Loucy (cell line): ENCODE measurements around the gene OR4D9.
A peak's percentile ranks its signal among the peaks of the same experiment; 100 is the strongest.

ENCODE experiments used
- H2AFZ ChIP-seq: fragments of 200-600 bp; sonication (generic); 2 replicates; pipeline ENCODE4 v1.6.0; 2016; ENCODE audit warnings: antibody characterized with exemption, mild to moderate bottlenecking, low read length, moderate library complexity
- H3F3A ChIP-seq: fragments of 200-600 bp; 2 replicates; pipeline ENCODE4 v1.6.0; 2016; ENCODE audit warnings: antibody characterized with exemption, low read depth, mild to moderate bottlenecking
- H3K27me3 ChIP-seq: fragments of 200-600 bp; sonication (generic); 2 replicates; pipeline ENCODE4 v1.6.1; 2014; ENCODE audit warnings: low read length, mild to moderate bottlenecking; ENCODE audit not compliant: insufficient read depth, poor library complexity, severe bottlenecking
- H3K36me3 ChIP-seq: fragments of 200-600 bp; sonication (generic); 2 replicates; pipeline ENCODE4 v1.6.1; 2016; ENCODE audit warnings: low read length; ENCODE audit not compliant: insufficient read depth
- H3K4me1 ChIP-seq: fragments of 200-600 bp; sonication (generic); 2 replicates; pipeline ENCODE4 v1.5.1; 2014; ENCODE audit warnings: low read length, mild to moderate bottlenecking; ENCODE audit not compliant: insufficient read depth, poor library complexity, severe bottlenecking
- H3K4me2 ChIP-seq: fragments of 200-600 bp; sonication (generic); 2 replicates; pipeline ENCODE4 v1.6.0; 2014; ENCODE audit warnings: antibody characterized with exemption, low read length, low read depth, mild to moderate bottlenecking; ENCODE audit not compliant: poor library complexity, severe bottlenecking
- H3K4me3 ChIP-seq: fragments of 200-600 bp; sonication (generic); 2 replicates; pipeline ENCODE4 v1.5.1; 2014; ENCODE audit warnings: low read length, mild to moderate bottlenecking, mixed read lengths; ENCODE audit not compliant: poor library complexity, severe bottlenecking
- H3K79me2 ChIP-seq: fragments of 200-600 bp; sonication (generic); 2 replicates; pipeline ENCODE4 v1.6.1; 2014; ENCODE audit warnings: low read length; ENCODE audit not compliant: insufficient read depth
- H3K9ac ChIP-seq: fragments of 200-600 bp; sonication (generic); 2 replicates; pipeline ENCODE4 v1.6.0; 2014; ENCODE audit warnings: mild to moderate bottlenecking, low read depth, low read length, moderate library complexity; ENCODE audit not compliant: poor library complexity, severe bottlenecking
- H3K9me2 ChIP-seq: fragments of 200-600 bp; sonication (generic); replicated peaks from 2 replicates; pipeline ENCODE4 v1.6.1; 2016; ENCODE audit warnings: low read depth, low read length, mixed read lengths
- H3K9me3 ChIP-seq: fragments of 200-600 bp; sonication (generic); 2 replicates; pipeline ENCODE4 v1.6.1; 2014; ENCODE audit warnings: mild to moderate bottlenecking, antibody characterized with exemption, low read length, low read depth; ENCODE audit not compliant: insufficient read depth
- H4K20me1 ChIP-seq: fragments of 200-600 bp; sonication (generic); 2 replicates; pipeline ENCODE4 v1.6.0; 2014; ENCODE audit warnings: antibody characterized with exemption, low read length, mild to moderate bottlenecking; ENCODE audit not compliant: insufficient read depth, poor library complexity, severe bottlenecking
- EZH2phosphoT487 ChIP-seq: fragments of 200-600 bp; IDR thresholded peaks from 2 replicates; pipeline ENCODE4 v1.6.1; 2018; ENCODE audit warnings: antibody characterized with exemption, mild to moderate bottlenecking, moderate library complexity, borderline replicate concordance
- TF ChIP-seq, protein P1 (sequence below): fragments of 200-600 bp; sonication (generic); conservative IDR thresholded peaks from 2 replicates; pipeline ENCODE4 v1.5.1; 2014; ENCODE audit warnings: mild to moderate bottlenecking, antibody characterized with exemption, low read length

OR4D9 gene

GRCh38 chr11:59551659-59552521 is 40.6 kb downstream of the OR4D9 start:
- Histone ChIP-seq H3K27me3 (no peaks in the 10 kb centered on the region), H3K36me3 (no peaks in the 10 kb centered on the region), H2AFZ (peak overlapping the region; percentile 85; the same call in 1 of the 2 replicates), H3K4me2 (peak overlapping the region; percentile 89), H3F3A (peaks cover 19% of the 10 kb centered on the region), H4K20me1 (no peaks in the 10 kb centered on the region), H3K4me3 (peak overlapping the region; percentile 78), H3K9me3 (no peaks in the 10 kb centered on the region), H3K9ac (peak overlapping the region; percentile 77), H3K4me1 (peaks cover 41% of the 10 kb centered on the region), H3K79me2 (no peaks in the 10 kb centered on the region), H3K9me2 (no peaks in the 10 kb centered on the region)
- TF ChIP-seq EZH2phosphoT487 = no peak
- TF ChIP-seq, protein P1, sequence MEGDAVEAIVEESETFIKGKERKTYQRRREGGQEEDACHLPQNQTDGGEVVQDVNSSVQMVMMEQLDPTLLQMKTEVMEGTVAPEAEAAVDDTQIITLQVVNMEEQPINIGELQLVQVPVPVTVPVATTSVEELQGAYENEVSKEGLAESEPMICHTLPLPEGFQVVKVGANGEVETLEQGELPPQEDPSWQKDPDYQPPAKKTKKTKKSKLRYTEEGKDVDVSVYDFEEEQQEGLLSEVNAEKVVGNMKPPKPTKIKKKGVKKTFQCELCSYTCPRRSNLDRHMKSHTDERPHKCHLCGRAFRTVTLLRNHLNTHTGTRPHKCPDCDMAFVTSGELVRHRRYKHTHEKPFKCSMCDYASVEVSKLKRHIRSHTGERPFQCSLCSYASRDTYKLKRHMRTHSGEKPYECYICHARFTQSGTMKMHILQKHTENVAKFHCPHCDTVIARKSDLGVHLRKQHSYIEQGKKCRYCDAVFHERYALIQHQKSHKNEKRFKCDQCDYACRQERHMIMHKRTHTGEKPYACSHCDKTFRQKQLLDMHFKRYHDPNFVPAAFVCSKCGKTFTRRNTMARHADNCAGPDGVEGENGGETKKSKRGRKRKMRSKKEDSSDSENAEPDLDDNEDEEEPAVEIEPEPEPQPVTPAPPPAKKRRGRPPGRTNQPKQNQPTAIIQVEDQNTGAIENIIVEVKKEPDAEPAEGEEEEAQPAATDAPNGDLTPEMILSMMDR = no peak

- Histone ChIP-seq H3K4me2 (no peak overlapping the region), H3K4me1 (peaks cover 35% of the 10 kb centered on the region), H3K36me3 (no peaks in the 10 kb centered on the region), H3K27me3 (no peaks in the 10 kb centered on the region), H3K9ac (no peak overlapping the region), H2AFZ (peak overlapping the region; percentile 57), H3K79me2 (no peaks in the 10 kb centered on the region), H3K4me3 (no peak overlapping the region), H3F3A (peaks cover 23% of the 10 kb centered on the region), H3K9me3 (no peaks in the 10 kb centered on the region), H4K20me1 (no peaks in the 10 kb centered on the region), H3K9me2 (no peaks in the 10 kb centered on the region)
- TF ChIP-seq, protein P1 = no peak
- no peak for TF ChIP-seq EZH2phosphoT487
Observed at GRCh38 chr11:59552844-59553243, 41.5 kb downstream of the OR4D9 start.

- H3K79me2 ChIP-seq = no peaks in the 10 kb centered on the region
- no peak overlapping the region for H3K9ac ChIP-seq
- no peaks in the 10 kb centered on the region for H4K20me1 ChIP-seq
- no peaks in the 10 kb centered on the region for H3K36me3 ChIP-seq
- peaks cover 24% of the 10 kb centered on the region for H3F3A ChIP-seq
- H3K9me2 ChIP-seq = no peaks in the 10 kb centered on the region
- peaks cover 30% of the 10 kb centered on the region for H3K4me1 ChIP-seq
- H3K4me2 ChIP-seq = no peak overlapping the region
- no peaks in the 10 kb centered on the region for H3K27me3 ChIP-seq
- TF ChIP-seq, protein P1 = no peak
- TF ChIP-seq EZH2phosphoT487 = no peak
- H2AFZ ChIP-seq = peak overlapping the region; percentile 57; the same call in 1 of the 2 replicates
- H3K4me3 ChIP-seq = no peak overlapping the region
- no peaks in the 10 kb centered on the region for H3K9me3 ChIP-seq
Observed at GRCh38 chr11:59553323-59553722, 42.0 kb downstream of the OR4D9 start.
